Measurements from ENCODE around the gene MRGPRX3. TPM values are rescaled to one million over a fixed set of nuclear protein-coding genes. Genes with fewer than 3 reads are reported as not detected.

MRGPRX3 gene
- polyA plus RNA-seq, 3 donors, result not detected

GRCh38 chr11:18172666-18173065 lies 40.3 kb downstream of the MRGPRX3 start, which contains the start of gene MRGPRX4:
Gene MRGPRX4 (plus strand): TSS chr11:18172837. CDS start chr11:18173257, 420 bp downstream.
- intact Hi-C loops (cut with micrococcal nuclease), result no loop called here
- Histone ChIP-seq H3K9ac (ENCODE audit: insufficient read depth, low read length, poor library complexity, severe bottlenecking) (no peak within 1 kb of the TSS), H3K36me3 (replicated peaks in 1 of 2; ENCODE audit: control insufficient read depth in 1 of 2, insufficient read depth in 2 of 2, low read length in 2 of 2) (no peaks in the 10 kb centered on the region), H3K4me2 (replicated peaks; ENCODE audit: extremely low read depth, low read length, poor library complexity, severe bottlenecking) (no peak within 1 kb of the TSS), H3K27me3 (ENCODE audit: control insufficient read depth in 2 of 2, insufficient read depth in 2 of 2, low read length in 2 of 2) (peaks cover 4 to 12% of the 10 kb centered on the region in 2 donors), H3K27ac (ENCODE audit: low read depth in 1 of 2, low read length in 2 of 2) (no peak within 1 kb of the TSS), H3K4me3 (replicated peaks in 1 of 3; ENCODE audit: low read depth in 2 of 3, low read length in 3 of 3) (no peak within 1 kb of the TSS), H3K4me1 (ENCODE audit: control insufficient read depth in 1 of 2, insufficient read depth in 2 of 2, low read length in 2 of 2) (no peaks in the 10 kb centered on the region), H3K79me2 (ENCODE audit: insufficient read depth, low read length) (no peaks in the 10 kb centered on the region), H2AFZ (ENCODE audit: insufficient read depth, low read depth, low read length, poor library complexity, severe bottlenecking) (no peak within 1 kb of the TSS), H3K9me3 (replicated peaks in 1 of 2; ENCODE audit: control insufficient read depth in 1 of 2, insufficient read depth in 1 of 2, low read length in 2 of 2) (no peaks in the 10 kb centered on the region), H4K20me1 (ENCODE audit: insufficient read depth, low read length) (no peaks in the 10 kb centered on the region)
- no peak within 1 kb of the TSS for H3K27ac Mint-ChIP-seq
- no peak within 1 kb of the TSS for H3K4me3 Mint-ChIP-seq
- H3K9me3 Mint-ChIP-seq, result no peaks in the 10 kb centered on the region
- 100% methylated on average over 2 of the region's 3 CpGs for WGBS (ENCODE audit: insufficient coverage)
- no peak for TF ChIP-seq CTCF (IDR thresholded peaks at IDR 0.05)
- no peaks in the 10 kb centered on the region for H3K4me1 Mint-ChIP-seq
- peaks cover 13 to 21% (median 15%) of the 10 kb centered on the region in 3 donors for H3K27me3 Mint-ChIP-seq (ENCODE audit: low read depth in 3 of 3)
- no peak for DNase-seq
- no peaks in the 10 kb centered on the region for H3K36me3 Mint-ChIP-seq

- 86% methylated on average over 28 of the region's 28 CpGs for WGBS (ENCODE audit: insufficient coverage)
- Histone ChIP-seq H3K27me3 (ENCODE audit: control insufficient read depth in 2 of 2, insufficient read depth in 2 of 2, low read length in 2 of 2) (peaks cover 6 to 18% of the 10 kb centered on the region in 2 donors), H3K9ac (ENCODE audit: insufficient read depth, low read length, poor library complexity, severe bottlenecking) (no peak overlapping the region), H3K9me3 (replicated peaks in 1 of 2; ENCODE audit: control insufficient read depth in 1 of 2, insufficient read depth in 1 of 2, low read length in 2 of 2) (no peaks in the 10 kb centered on the region), H3K4me1 (ENCODE audit: control insufficient read depth in 1 of 2, insufficient read depth in 2 of 2, low read length in 2 of 2) (no peaks in the 10 kb centered on the region), H3K79me2 (ENCODE audit: insufficient read depth, low read length) (no peaks in the 10 kb centered on the region), H3K36me3 (replicated peaks in 1 of 2; ENCODE audit: control insufficient read depth in 1 of 2, insufficient read depth in 2 of 2, low read length in 2 of 2) (no peaks in the 10 kb centered on the region), H4K20me1 (ENCODE audit: insufficient read depth, low read length) (no peaks in the 10 kb centered on the region), H2AFZ (ENCODE audit: insufficient read depth, low read depth, low read length, poor library complexity, severe bottlenecking) (no peak overlapping the region), H3K27ac (ENCODE audit: low read depth in 1 of 2, low read length in 2 of 2) (no peak overlapping the region), H3K4me3 (replicated peaks in 1 of 3; ENCODE audit: low read depth in 2 of 3, low read length in 3 of 3) (no peak overlapping the region), H3K4me2 (replicated peaks; ENCODE audit: extremely low read depth, low read length, poor library complexity, severe bottlenecking) (no peak overlapping the region)
- intact Hi-C loops (cut with micrococcal nuclease), result no loop called here
- Mint-ChIP-seq H3K4me1 (no peaks in the 10 kb centered on the region), H3K4me3 (no peak overlapping the region), H3K27ac (no peak overlapping the region), H3K36me3 (no peaks in the 10 kb centered on the region), H3K27me3 (ENCODE audit: low read depth in 3 of 3) (peaks cover 13 to 25% (median 15%) of the 10 kb centered on the region in 3 donors), H3K9me3 (no peaks in the 10 kb centered on the region)
- DNase-seq, result no peak
- TF ChIP-seq CTCF (IDR thresholded peaks at IDR 0.05), result no peak
Measured at GRCh38 chr11:18173225-18173866, 41.0 kb downstream of the MRGPRX3 start.

Small RNA genes lying within 50 kb of the gene (small RNA-seq; reads per million reads assigned to genes)
- not detected for gene HIGD1AP5 (ENCODE audit: insufficient read length, low read depth)

Other genes starting within 250 kb of the MRGPRX3 start
- 10 to 100 TPM; 14.3 to 33.7 (median 33.3) TPM for gene SERGEF, start 119.5 kb upstream of the MRGPRX3 start, polyA plus RNA-seq
- under 1 TPM in 1 of 3 donors, not detected in 2; 0.15 TPM for gene TPH1, start 86.3 kb upstream of the MRGPRX3 start, polyA plus RNA-seq
- gene SAAL1, start 26.5 kb upstream of the MRGPRX3 start, polyA plus RNA-seq, result 10 to 100 TPM in 1 of 3 donors, 1 to 10 TPM in 2; 6.4 to 10.2 (median 7.6) TPM
- gene MRGPRX4, start 40.3 kb downstream of the MRGPRX3 start, polyA plus RNA-seq, result not detected
- gene SAA4, start 104.2 kb downstream of the MRGPRX3 start, polyA plus RNA-seq, result not detected
- not detected for gene SAA2, start 116.1 kb downstream of the MRGPRX3 start, polyA plus RNA-seq
- not detected for gene SAA1, start 133.7 kb downstream of the MRGPRX3 start, polyA plus RNA-seq
- 10 to 100 TPM; 11.4 to 17.7 (median 12.9) TPM for gene HPS5, start 189.6 kb downstream of the MRGPRX3 start, polyA plus RNA-seq
- 10 to 100 TPM; 23.0 to 26.6 (median 26.2) TPM for gene GTF2H1, start 190.0 kb downstream of the MRGPRX3 start, polyA plus RNA-seq